MCF 10A (cell line): ENCODE results near the gene DPEP3. TPM values are rescaled to one million over a fixed set of nuclear protein-coding genes. Genes with fewer than 3 reads are reported as not detected.

Experiments
- BruUV-seq: library from RNA; stranded (reverse); fragments of 400-500 nt; replicated peaks from 2 replicates; lab custom pipeline; 2021; lab: Mats Ljungman, UMichigan
- CTCF ChIA-PET: fragments of 300-600 bp; sonication (Branson Sonifier 250); formaldehyde crosslinking; extraction: SDS; loops from one replicate; lab custom pipeline; 2021; ENCODE audit warnings: antibody characterized with exemption, inconsistent platforms; lab: Yijun Ruan, JAX
- POLR2A ChIA-PET: fragments of 300-600, 350-650 bp; sonication (Branson Sonifier 250); formaldehyde crosslinking; extraction: SDS; loops from one replicate; lab custom pipeline; 2020; ENCODE audit warnings: antibody characterized with exemption, inconsistent platforms; lab: Yijun Ruan, JAX
- DNase-seq: peaks from one replicate; pipeline ENCODE4 v3.0.0-alpha.2; 2018; ENCODE audit not compliant: unreplicated experiment
- H3K27ac Mint-ChIP-seq: one replicate; pipeline ENCODE4 v1.8.0; 2022; ENCODE audit warnings: mild to moderate bottlenecking, low read depth, mixed read lengths; ENCODE audit not compliant: unreplicated experiment
- H3K27me3 Mint-ChIP-seq: one replicate; pipeline ENCODE4 v1.8.0; 2022; ENCODE audit warnings: mixed read lengths; ENCODE audit not compliant: insufficient read depth, unreplicated experiment
- H3K36me3 Mint-ChIP-seq: one replicate; pipeline ENCODE4 v1.8.0; 2022; ENCODE audit warnings: mild to moderate bottlenecking, moderate library complexity, mixed read lengths; ENCODE audit not compliant: insufficient read depth, unreplicated experiment
- H3K4me1 Mint-ChIP-seq: one replicate; pipeline ENCODE4 v1.8.0; 2022; ENCODE audit warnings: mixed read lengths; ENCODE audit not compliant: insufficient read depth, unreplicated experiment
- H3K4me3 Mint-ChIP-seq: one replicate; pipeline ENCODE4 v1.8.0; 2022; ENCODE audit warnings: mild to moderate bottlenecking, moderate library complexity, mixed read lengths; ENCODE audit not compliant: unreplicated experiment
- H3K9me3 Mint-ChIP-seq: one replicate; pipeline ENCODE4 v1.8.0; 2022; ENCODE audit warnings: mixed read lengths; ENCODE audit not compliant: unreplicated experiment
- intact Hi-C: fragments of 100-400 bp; cut with micrococcal nuclease; formaldehyde crosslinking; loops from 2 replicates; pipeline ENCODE4 v1.14.1; 2022
- total RNA-seq: library from RNA; stranded (reverse); gene quantifications from 2 replicates; pipeline ENCODE4 v1.2.3, GENCODE V29; 2022
- TF ChIP-seq, protein P1 (sequence below): fragments of 200-600 bp; IDR thresholded peaks from one replicate; pipeline ENCODE4 v1.8.0; 2022; ENCODE audit warnings: antibody characterized with exemption, mild to moderate bottlenecking; ENCODE audit not compliant: unreplicated experiment

Gene DPEP3
- total RNA-seq, 1 experiment from 2014 or later: not detected

DNA sequence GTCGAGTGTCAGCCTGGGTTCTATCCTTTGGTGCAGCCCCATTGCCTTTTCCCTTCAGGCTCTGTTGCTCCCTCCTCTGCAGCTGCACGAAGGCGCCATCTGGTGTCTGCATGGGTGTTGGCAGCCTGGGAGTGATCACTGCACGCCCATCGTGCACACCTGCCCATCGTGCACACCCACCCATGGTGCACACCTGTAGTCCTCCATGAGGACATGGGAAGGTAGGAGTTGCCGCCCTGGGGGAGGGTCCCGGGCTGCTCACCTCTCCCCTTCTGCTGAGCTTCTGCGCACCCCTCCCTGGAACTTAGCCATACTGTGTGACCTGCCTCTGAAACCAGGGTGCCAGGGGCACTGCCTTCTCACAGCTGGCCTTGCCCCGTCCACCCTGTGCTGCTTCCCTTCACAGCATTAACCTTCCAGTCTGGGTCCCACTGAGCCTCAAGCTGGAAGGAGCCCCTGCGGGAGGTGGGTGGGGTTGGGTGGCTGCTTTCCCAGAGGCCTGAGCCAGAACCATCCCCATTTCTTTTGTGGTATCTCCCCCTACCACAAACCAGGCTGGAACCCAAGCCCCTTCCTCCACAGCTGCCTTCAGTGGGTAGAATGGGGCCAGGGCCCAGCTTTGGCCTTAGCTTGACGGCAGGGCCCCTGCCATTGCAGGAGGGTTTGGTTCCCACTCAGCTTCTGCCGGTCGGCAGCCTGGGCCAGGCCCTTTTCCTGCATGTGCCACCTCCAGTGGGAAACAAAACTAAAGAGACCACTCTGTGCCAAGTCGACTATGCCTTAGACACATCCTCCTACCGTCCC, 51.5 kb downstream of the DPEP3 start:
- TF ChIP-seq, protein P1, sequence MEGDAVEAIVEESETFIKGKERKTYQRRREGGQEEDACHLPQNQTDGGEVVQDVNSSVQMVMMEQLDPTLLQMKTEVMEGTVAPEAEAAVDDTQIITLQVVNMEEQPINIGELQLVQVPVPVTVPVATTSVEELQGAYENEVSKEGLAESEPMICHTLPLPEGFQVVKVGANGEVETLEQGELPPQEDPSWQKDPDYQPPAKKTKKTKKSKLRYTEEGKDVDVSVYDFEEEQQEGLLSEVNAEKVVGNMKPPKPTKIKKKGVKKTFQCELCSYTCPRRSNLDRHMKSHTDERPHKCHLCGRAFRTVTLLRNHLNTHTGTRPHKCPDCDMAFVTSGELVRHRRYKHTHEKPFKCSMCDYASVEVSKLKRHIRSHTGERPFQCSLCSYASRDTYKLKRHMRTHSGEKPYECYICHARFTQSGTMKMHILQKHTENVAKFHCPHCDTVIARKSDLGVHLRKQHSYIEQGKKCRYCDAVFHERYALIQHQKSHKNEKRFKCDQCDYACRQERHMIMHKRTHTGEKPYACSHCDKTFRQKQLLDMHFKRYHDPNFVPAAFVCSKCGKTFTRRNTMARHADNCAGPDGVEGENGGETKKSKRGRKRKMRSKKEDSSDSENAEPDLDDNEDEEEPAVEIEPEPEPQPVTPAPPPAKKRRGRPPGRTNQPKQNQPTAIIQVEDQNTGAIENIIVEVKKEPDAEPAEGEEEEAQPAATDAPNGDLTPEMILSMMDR: peak; percentile 86
- H3K4me3 Mint-ChIP-seq: no peak overlapping the region
- peaks cover under 1% of the 10 kb centered on the region for H3K4me1 Mint-ChIP-seq
- no TSS peak for BruUV-seq
- POLR2A ChIA-PET: interaction anchor here (0.6 to 0.9 kb wide), 2 partner anchors 14 to 35 kb away, joined by 3 to 4 read pairs; partner anchors contain the start of gene PSKH1
- intact Hi-C loops: loop anchor here (1.0 to 5.0 kb wide), 5 partner anchors 45 to 407 kb away; no protein-coding TSS in a partner anchor
- CTCF ChIA-PET: interaction anchor here (0.6 to 6.1 kb wide), 26 partner anchors 10 to 736 kb away, joined by 3 to 67 read pairs (median 3); partner anchors contain the start of gene NRN1L
- peak; percentile 75 for DNase-seq
- H3K36me3 Mint-ChIP-seq: peaks cover 24% of the 10 kb centered on the region
- no peak overlapping the region for H3K27ac Mint-ChIP-seq
- H3K9me3 Mint-ChIP-seq: no peaks in the 10 kb centered on the region
- no peaks in the 10 kb centered on the region for H3K27me3 Mint-ChIP-seq

DNA sequence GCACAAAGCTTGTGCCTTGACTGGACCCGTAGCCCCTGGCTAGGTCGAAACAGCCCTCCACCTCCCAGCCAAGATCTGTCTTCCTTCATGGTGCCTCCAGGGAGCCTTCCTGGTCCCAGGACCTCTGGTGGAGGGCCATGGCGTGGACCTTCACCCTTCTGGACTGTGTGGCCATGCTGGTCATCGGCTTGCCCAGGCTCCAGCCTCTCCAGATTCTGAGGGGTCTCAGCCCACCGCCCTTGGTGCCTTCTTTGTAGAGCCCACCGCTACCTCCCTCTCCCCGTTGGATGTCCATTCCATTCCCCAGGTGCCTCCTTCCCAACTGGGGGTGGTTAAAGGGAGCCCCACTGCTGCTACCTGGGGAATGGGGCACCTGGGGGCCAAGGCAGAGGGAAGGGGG, 52.2 kb downstream of the DPEP3 start:
- H3K27ac Mint-ChIP-seq: no peak overlapping the region
- intact Hi-C loops: loop anchor here (1.0 to 5.0 kb wide), 5 partner anchors 45 to 407 kb away; no protein-coding TSS in a partner anchor

GRCh38 chr16:67927131-67927941, 53.0 kb downstream of the DPEP3 start:
- TF ChIP-seq, protein P1: no peak
- no peak overlapping the region for H3K27ac Mint-ChIP-seq
- DNase-seq: no peak
- intact Hi-C loops: loop anchor here (5.0 kb wide), 1 partner anchor 95 kb away; no protein-coding TSS in a partner anchor
- peaks cover 14% of the 10 kb centered on the region for H3K36me3 Mint-ChIP-seq
- H3K27me3 Mint-ChIP-seq: no peaks in the 10 kb centered on the region
- BruUV-seq: no TSS peak
- ChIA-PET POLR2A (no interaction called here), CTCF (interaction anchor here (0.6 to 6.1 kb wide), 11 partner anchors 11 to 945 kb away, joined by 3 to 67 read pairs (median 3); partner anchors contain the start of gene NRN1L)
- no peaks in the 10 kb centered on the region for H3K9me3 Mint-ChIP-seq
- H3K4me3 Mint-ChIP-seq: no peak overlapping the region
- no peaks in the 10 kb centered on the region for H3K4me1 Mint-ChIP-seq

More for the DNA sequence above, 52.2 kb downstream of the DPEP3 start:
- DNase-seq: no peak
- Mint-ChIP-seq H3K4me3 (no peak overlapping the region), H3K36me3 (peaks cover 22% of the 10 kb centered on the region), H3K9me3 (no peaks in the 10 kb centered on the region), H3K27me3 (no peaks in the 10 kb centered on the region), H3K4me1 (no peaks in the 10 kb centered on the region)
- TF ChIP-seq, protein P1: no peak
- ChIA-PET CTCF (interaction anchor here (0.7 to 6.1 kb wide), 12 partner anchors 12 to 737 kb away, joined by 3 to 67 read pairs (median 5); partner anchors contain the start of gene NRN1L), POLR2A (no interaction called here)
- no TSS peak for BruUV-seq
